ENCODE data around the gene C14orf132.

C14orf132 gene

DNA sequence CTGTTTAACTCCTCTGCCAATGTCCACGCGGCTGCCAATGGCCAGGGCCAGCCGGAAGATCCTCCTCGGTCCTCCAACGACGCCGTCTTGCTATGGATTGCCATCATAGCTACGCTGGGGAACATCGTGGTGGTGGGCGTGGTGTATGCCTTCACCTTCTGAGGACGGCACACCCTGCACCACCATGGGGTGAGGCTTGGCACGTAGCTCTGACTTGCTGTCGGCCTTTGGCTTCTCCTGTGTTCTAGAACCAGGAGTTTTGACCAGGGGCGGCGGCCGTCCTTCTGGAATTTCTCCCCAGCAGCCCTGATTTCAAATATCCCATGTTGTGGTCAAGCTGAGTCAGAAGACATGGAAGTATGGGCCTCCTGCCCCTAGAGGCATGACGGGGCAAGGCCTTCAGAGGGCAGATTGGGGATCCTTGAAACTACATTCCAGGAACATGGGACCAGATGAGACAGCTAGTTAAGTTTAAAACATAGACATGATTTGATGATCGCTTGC is 47.5 kb downstream of the C14orf132 start:
- TF ChIP-seq, protein P1, sequence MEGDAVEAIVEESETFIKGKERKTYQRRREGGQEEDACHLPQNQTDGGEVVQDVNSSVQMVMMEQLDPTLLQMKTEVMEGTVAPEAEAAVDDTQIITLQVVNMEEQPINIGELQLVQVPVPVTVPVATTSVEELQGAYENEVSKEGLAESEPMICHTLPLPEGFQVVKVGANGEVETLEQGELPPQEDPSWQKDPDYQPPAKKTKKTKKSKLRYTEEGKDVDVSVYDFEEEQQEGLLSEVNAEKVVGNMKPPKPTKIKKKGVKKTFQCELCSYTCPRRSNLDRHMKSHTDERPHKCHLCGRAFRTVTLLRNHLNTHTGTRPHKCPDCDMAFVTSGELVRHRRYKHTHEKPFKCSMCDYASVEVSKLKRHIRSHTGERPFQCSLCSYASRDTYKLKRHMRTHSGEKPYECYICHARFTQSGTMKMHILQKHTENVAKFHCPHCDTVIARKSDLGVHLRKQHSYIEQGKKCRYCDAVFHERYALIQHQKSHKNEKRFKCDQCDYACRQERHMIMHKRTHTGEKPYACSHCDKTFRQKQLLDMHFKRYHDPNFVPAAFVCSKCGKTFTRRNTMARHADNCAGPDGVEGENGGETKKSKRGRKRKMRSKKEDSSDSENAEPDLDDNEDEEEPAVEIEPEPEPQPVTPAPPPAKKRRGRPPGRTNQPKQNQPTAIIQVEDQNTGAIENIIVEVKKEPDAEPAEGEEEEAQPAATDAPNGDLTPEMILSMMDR (IDR thresholded peaks at IDR 0.05; ENCODE audit: low read depth, low read length, missing control alignments) = peak; percentile 15
- in situ Hi-C loops (cut with HindIII; ENCODE audit: low sequenced_read_pairs) = no loop called here
- no peak for DNase-seq (ENCODE audit: low read depth)
- no peak overlapping the region for H3K4me3 ChIP-seq (ENCODE audit: low read depth, low read length)

DNA sequence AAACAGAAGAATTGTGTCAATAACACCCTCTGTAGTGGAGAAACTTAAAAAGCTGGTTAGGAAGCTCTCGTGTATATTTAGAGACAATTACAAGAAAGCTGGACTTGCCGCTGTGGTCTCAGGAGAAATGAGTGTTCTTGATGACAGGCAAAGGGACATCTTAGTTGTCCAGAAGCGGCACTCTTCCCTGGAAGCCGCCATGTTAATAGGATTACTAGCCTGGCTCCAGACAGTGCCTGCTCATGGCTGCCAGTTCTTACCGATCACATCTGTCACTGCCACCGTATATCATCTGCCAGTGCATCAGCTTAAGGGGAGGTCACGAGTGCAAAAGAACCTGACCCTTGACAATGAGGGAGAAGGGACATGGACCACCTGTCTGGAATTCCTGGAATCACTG is 48.9 kb downstream of the C14orf132 start:
- TF ChIP-seq, protein P1 (IDR thresholded peaks at IDR 0.05; ENCODE audit: low read depth, low read length, missing control alignments) = no peak
- in situ Hi-C loops (cut with HindIII; ENCODE audit: low sequenced_read_pairs) = no loop called here
- no peak overlapping the region for H3K4me3 ChIP-seq (ENCODE audit: low read depth, low read length)
- DNase-seq (ENCODE audit: low read depth) = no peak

DNA sequence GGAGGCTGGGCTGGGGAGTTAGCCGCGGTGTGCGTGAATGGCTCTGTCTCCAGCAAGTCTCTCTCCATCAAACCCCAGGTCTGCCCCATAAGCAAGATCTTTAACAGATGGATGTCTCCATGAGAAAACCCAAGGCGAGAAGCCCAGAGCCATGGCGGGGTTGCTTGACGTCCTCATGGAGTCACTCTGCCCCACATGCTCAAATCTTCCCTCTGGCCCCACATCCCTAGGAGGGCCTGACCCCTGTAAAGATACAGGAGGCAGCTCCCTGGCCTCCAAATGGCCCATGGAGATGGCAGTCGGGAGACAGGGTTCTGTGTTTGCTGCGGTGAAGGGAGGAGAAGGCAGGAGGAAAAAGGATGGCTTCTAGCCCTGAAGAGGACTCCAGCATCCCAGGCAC is 49.3 kb downstream of the C14orf132 start:
- no peak for DNase-seq (ENCODE audit: low read depth)
- in situ Hi-C loops (cut with HindIII; ENCODE audit: low sequenced_read_pairs) = no loop called here
- no peak overlapping the region for H3K4me3 ChIP-seq (ENCODE audit: low read depth, low read length)
- TF ChIP-seq, protein P1 (IDR thresholded peaks at IDR 0.05; ENCODE audit: low read depth, low read length, missing control alignments) = no peak

DNA sequence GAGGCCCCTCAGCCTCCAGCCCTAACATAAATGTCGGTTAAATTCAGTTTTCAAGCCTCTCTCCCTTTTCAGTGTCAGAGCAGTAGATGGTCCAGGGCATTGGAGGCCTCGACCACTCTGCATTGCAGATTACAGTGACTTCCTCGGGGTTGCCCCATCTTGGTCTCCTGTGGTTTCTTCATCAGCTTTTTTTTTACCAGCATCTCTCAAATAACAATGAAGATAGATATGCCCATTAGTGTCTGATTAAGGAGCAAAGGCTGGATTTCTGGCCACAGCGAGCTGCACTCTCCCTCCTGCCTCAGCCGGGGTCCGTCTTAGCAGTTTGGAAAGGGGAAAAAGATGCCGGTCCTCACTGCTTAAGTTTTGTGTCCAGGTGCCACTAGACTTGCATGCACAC is 49.7 kb downstream of the C14orf132 start:
- in situ Hi-C loops (cut with HindIII; ENCODE audit: low sequenced_read_pairs) = no loop called here
- no peak overlapping the region for H3K4me3 ChIP-seq (ENCODE audit: low read depth, low read length)
- TF ChIP-seq, protein P1 (IDR thresholded peaks at IDR 0.05; ENCODE audit: low read depth, low read length, missing control alignments) = no peak
- DNase-seq (ENCODE audit: low read depth) = no peak

DNA sequence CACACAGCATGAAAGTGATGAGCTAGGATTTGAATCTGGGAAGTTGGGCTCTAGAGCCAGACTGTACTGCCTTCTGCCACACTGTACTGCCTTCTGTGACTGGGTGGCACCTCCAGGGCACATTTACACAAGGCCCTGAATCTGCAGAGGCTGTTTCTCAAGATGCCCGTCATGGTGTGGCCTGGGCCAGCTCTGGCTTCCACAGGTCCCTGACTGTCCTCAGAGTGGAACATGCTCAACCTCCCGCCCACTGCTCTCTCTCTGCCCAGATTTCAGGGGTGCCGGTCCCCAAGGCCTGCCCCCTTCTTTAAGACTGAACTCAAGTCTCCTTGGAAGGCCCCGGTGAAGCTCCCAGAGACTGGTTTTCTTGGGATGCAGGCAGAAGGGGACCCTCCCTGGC is 50.2 kb downstream of the C14orf132 start:
- in situ Hi-C loops (cut with HindIII; ENCODE audit: low sequenced_read_pairs) = no loop called here
- TF ChIP-seq, protein P1 (IDR thresholded peaks at IDR 0.05; ENCODE audit: low read depth, low read length, missing control alignments) = no peak
- H3K4me3 ChIP-seq (ENCODE audit: low read depth, low read length) = no peak overlapping the region
- no peak for DNase-seq (ENCODE audit: low read depth)

DNA sequence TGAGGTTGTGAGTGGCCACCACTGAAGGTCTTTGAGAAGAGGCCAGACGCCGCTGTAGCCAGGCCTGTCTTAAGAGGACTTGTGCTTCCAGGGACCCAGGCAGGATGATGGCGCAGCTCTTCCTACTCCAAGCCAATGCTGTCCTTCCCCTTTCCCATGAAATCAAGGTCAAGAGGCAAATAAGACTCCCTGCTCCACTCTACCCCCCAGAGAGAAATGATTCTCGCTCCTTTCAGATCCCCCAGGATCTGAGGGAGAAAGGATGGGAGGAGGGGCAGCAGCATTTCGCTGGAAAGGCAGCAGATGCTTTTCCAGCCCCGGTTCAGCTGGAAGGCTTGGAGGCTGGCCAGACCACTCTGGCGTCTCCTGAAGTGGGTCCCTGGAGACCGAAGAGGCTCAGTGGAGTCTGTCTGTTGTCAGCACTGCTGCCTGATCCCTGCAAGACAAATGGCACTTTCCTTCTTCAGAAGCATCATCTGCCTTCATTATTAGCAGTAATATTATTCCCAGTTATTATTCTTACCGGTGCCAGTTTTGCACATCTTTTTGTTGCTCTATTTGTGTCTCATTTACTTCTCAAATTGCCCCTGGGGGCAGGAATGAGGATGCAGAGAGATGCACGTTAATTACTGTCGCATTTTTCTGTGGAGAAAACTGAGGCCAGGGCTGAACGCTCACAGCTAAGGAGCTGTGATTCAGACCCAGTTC is 51.4 kb downstream of the C14orf132 start:
- peak; percentile 44 for DNase-seq (ENCODE audit: low read depth)
- in situ Hi-C loops (cut with HindIII; ENCODE audit: low sequenced_read_pairs) = no loop called here
- TF ChIP-seq, protein P1 (IDR thresholded peaks at IDR 0.05; ENCODE audit: low read depth, low read length, missing control alignments) = peak; percentile 35
- no peak overlapping the region for H3K4me3 ChIP-seq (ENCODE audit: low read depth, low read length)

Data from astrocyte of the cerebellum (primary cell).